ENCODE data around the gene ZNF189.
A peak's percentile ranks its signal among the peaks of the same experiment; 100 is the strongest.

GRCh38 chr9:101458963-101459631, 60.4 kb downstream of the ZNF189 start:
- TF ChIP-seq EP300 (IDR thresholded peaks at IDR 0.05; ENCODE audit: borderline replicate concordance) (no peak), TEAD4 (IDR thresholded peaks at IDR 0.05) (no peak), CREB1 (IDR thresholded peaks at IDR 0.05; ENCODE audit: low read depth) (no peak), YY1 (IDR thresholded peaks at IDR 0.05; ENCODE audit: low read depth) (no peak), FOXM1 (IDR thresholded peaks at IDR 0.05; ENCODE audit: borderline replicate concordance, low read depth) (no peak), RAD21 (IDR thresholded peaks at IDR 0.05; ENCODE audit: low read depth) (peak; percentile 84)
- TF ChIP-seq, protein P1, sequence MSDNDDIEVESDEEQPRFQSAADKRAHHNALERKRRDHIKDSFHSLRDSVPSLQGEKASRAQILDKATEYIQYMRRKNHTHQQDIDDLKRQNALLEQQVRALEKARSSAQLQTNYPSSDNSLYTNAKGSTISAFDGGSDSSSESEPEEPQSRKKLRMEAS (IDR thresholded peaks at IDR 0.05): no peak
- TF ChIP-seq, protein P2, sequence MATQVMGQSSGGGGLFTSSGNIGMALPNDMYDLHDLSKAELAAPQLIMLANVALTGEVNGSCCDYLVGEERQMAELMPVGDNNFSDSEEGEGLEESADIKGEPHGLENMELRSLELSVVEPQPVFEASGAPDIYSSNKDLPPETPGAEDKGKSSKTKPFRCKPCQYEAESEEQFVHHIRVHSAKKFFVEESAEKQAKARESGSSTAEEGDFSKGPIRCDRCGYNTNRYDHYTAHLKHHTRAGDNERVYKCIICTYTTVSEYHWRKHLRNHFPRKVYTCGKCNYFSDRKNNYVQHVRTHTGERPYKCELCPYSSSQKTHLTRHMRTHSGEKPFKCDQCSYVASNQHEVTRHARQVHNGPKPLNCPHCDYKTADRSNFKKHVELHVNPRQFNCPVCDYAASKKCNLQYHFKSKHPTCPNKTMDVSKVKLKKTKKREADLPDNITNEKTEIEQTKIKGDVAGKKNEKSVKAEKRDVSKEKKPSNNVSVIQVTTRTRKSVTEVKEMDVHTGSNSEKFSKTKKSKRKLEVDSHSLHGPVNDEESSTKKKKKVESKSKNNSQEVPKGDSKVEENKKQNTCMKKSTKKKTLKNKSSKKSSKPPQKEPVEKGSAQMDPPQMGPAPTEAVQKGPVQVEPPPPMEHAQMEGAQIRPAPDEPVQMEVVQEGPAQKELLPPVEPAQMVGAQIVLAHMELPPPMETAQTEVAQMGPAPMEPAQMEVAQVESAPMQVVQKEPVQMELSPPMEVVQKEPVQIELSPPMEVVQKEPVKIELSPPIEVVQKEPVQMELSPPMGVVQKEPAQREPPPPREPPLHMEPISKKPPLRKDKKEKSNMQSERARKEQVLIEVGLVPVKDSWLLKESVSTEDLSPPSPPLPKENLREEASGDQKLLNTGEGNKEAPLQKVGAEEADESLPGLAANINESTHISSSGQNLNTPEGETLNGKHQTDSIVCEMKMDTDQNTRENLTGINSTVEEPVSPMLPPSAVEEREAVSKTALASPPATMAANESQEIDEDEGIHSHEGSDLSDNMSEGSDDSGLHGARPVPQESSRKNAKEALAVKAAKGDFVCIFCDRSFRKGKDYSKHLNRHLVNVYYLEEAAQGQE (IDR thresholded peaks at IDR 0.05; ENCODE audit: low read depth): no peak
